Keratinocyte (primary cell): ENCODE results near the gene DOLPP1. TPM values are rescaled to one million over a fixed set of nuclear protein-coding genes. Genes with fewer than 3 reads are reported as not detected.

Experiments used
- DNase-seq: peaks from one replicate; pipeline ENCODE4 v3.0.0-alpha.2; 2011; ENCODE audit warnings: low read depth, missing footprints, low spot score
- FAIRE-seq: peaks from 2 replicates; lab custom pipeline; 2011; peaks lifted over from hg19 to GRCh38; lab: Jason Lieb, UNC
- H2AFZ ChIP-seq: 2 replicates; pipeline ENCODE4 v1.6.0; 2012; ENCODE audit warnings: low read length, control low read depth, inconsistent platforms; ENCODE audit not compliant: control insufficient read depth
- H3K27ac ChIP-seq: 2 replicates; pipeline ENCODE4 v1.5.1; 2011; ENCODE audit warnings: low read length; ENCODE audit not compliant: control insufficient read depth, insufficient read depth
- H3K27me3 ChIP-seq: 3 replicates; pipeline ENCODE4 v1.6.0; 2011; ENCODE audit warnings: low read length; ENCODE audit not compliant: control insufficient read depth, insufficient read depth; ENCODE audit errors: extremely low read depth
- H3K36me3 ChIP-seq, 2 experiments: 2 replicates in 1 of 2; 3 replicates in 1 of 2; pipeline ENCODE4 v1.5.1; 2011; ENCODE audit warnings: low read length in 2 of 2, mild to moderate bottlenecking in 1 of 2; ENCODE audit not compliant: control insufficient read depth in 2 of 2, insufficient read depth in 2 of 2; ENCODE audit errors: extremely low read depth in 1 of 2
- H3K4me1 ChIP-seq: 3 replicates; pipeline ENCODE4 v1.5.1; 2011; ENCODE audit warnings: low read length; ENCODE audit not compliant: control insufficient read depth, insufficient read depth; ENCODE audit errors: extremely low read depth
- H3K4me2 ChIP-seq: 3 replicates; pipeline ENCODE4 v1.6.0; 2011; ENCODE audit warnings: low read depth, low read length; ENCODE audit not compliant: control insufficient read depth, insufficient read depth; ENCODE audit errors: extremely low read depth
- H3K4me3 ChIP-seq, 3 experiments: fragments of 200-600 bp in 1 of 3; sonication (generic) in 1 of 3; 2 replicates in 2 of 3; 3 replicates in 1 of 3; pipeline ENCODE4 v1.5.1; 2011 to 2016; ENCODE audit warnings: low read length in 3 of 3, mild to moderate bottlenecking in 3 of 3, control low read depth in 2 of 3, inconsistent platforms in 1 of 3, low read depth in 1 of 3, mixed read lengths in 1 of 3, mixed run types in 1 of 3, moderate library complexity in 1 of 3; ENCODE audit not compliant: control insufficient read depth in 2 of 3, insufficient read depth in 2 of 3; ENCODE audit errors: extremely low read depth in 1 of 3
- H3K79me2 ChIP-seq: 2 replicates; pipeline ENCODE4 v1.6.0; 2012; ENCODE audit warnings: low read length; ENCODE audit not compliant: control insufficient read depth, insufficient read depth
- H3K9ac ChIP-seq: 3 replicates; pipeline ENCODE4 v1.6.0; 2011; ENCODE audit warnings: low read length; ENCODE audit not compliant: control insufficient read depth, insufficient read depth; ENCODE audit errors: extremely low read depth
- H3K9me1 ChIP-seq: 3 replicates; pipeline ENCODE4 v1.6.0; 2011; ENCODE audit warnings: low read length; ENCODE audit not compliant: control insufficient read depth, insufficient read depth; ENCODE audit errors: extremely low read depth
- H3K9me3 ChIP-seq: 2 replicates; pipeline ENCODE4 v1.5.1; 2012; ENCODE audit warnings: low read depth, low read length; ENCODE audit not compliant: control insufficient read depth
- H4K20me1 ChIP-seq: 3 replicates; pipeline ENCODE4 v1.6.0; 2011; ENCODE audit warnings: low read length; ENCODE audit not compliant: control insufficient read depth, insufficient read depth; ENCODE audit errors: extremely low read depth
- EZH2 ChIP-seq: IDR thresholded peaks from one replicate; pipeline ENCODE4 v1.6.1; 2012; ENCODE audit warnings: inconsistent platforms, mild to moderate bottlenecking, low read length, moderate library complexity
- dilution Hi-C: fragments of 300-500 bp; cut with MboI; formaldehyde crosslinking; loops from one replicate; pipeline ENCODE4 v1.7.0; 2020; ENCODE audit warnings: low sequenced_read_pairs; ENCODE audit not compliant: extremely low pct_ligation_motif_present
- polyA plus RNA-seq, 5 experiments: library from polyadenylated mRNA; depleted of rRNA in 3 of 5; stranded (reverse) in 3 of 5; stranded (forward) in 1 of 5; unstranded in 1 of 5; fragments of >200 nt; gene quantifications; 1 replicate in 1 of 5; 2 replicates in 3 of 5; 3 replicates in 1 of 5; pipeline versions ENCODE4 v1.2.1 to v1.2.3, GENCODE V29; 2011 to 2012; ENCODE audit warnings: missing spikeins in 2 of 5, low read depth in 1 of 5, low replicate concordance in 1 of 5
- TF ChIP-seq, protein P1 (sequence below), 3 experiments: IDR thresholded peaks in 1 of 3; conservative IDR thresholded peaks in 1 of 3; optimal IDR thresholded peaks in 1 of 3; 2 replicates in 2 of 3; 3 replicates in 1 of 3; pipeline versions ENCODE3 to v1.5.1; 2011; ENCODE audit warnings: low read length in 3 of 3, mild to moderate bottlenecking in 3 of 3, moderate library complexity in 2 of 3, control low read depth in 1 of 3, inconsistent platforms in 1 of 3; ENCODE audit not compliant: insufficient read depth in 2 of 3; ENCODE audit errors: extremely low read depth in 1 of 3

The DOLPP1 gene
- polyA plus RNA-seq, 1 donor (not counting 4 experiments of a cell fraction or from before 2014, with no cell fraction given): 14.2 TPM

- Histone ChIP-seq H3K36me3 (peaks cover 18 to 32% of the 10 kb centered on the region in 2 experiments), H3K9me3 (no peaks in the 10 kb centered on the region), H2AFZ (no peak overlapping the region), H3K4me3 (no peak overlapping the region), H3K9ac (no peak overlapping the region), H3K79me2 (peaks cover 2% of the 10 kb centered on the region), H3K27me3 (no peaks in the 10 kb centered on the region), H3K4me1 (peaks cover 11% of the 10 kb centered on the region), H3K4me2 (no peak overlapping the region), H3K9me1 (no peaks in the 10 kb centered on the region), H4K20me1 (no peaks in the 10 kb centered on the region), H3K27ac (no peak overlapping the region)
- no peak for DNase-seq
- TF ChIP-seq EZH2: no peak
- TF ChIP-seq, protein P1, sequence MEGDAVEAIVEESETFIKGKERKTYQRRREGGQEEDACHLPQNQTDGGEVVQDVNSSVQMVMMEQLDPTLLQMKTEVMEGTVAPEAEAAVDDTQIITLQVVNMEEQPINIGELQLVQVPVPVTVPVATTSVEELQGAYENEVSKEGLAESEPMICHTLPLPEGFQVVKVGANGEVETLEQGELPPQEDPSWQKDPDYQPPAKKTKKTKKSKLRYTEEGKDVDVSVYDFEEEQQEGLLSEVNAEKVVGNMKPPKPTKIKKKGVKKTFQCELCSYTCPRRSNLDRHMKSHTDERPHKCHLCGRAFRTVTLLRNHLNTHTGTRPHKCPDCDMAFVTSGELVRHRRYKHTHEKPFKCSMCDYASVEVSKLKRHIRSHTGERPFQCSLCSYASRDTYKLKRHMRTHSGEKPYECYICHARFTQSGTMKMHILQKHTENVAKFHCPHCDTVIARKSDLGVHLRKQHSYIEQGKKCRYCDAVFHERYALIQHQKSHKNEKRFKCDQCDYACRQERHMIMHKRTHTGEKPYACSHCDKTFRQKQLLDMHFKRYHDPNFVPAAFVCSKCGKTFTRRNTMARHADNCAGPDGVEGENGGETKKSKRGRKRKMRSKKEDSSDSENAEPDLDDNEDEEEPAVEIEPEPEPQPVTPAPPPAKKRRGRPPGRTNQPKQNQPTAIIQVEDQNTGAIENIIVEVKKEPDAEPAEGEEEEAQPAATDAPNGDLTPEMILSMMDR (optimal IDR thresholded peaks at IDR 0.05 in 1 of 3, IDR thresholded peaks at IDR 0.05 in 1 of 3, conservative IDR thresholded peaks at IDR 0.05 in 1 of 3; ENCODE audit: extremely low read depth in 1 of 3, insufficient read depth in 2 of 3, low read length in 3 of 3): no peak
- FAIRE-seq: no peak
- dilution Hi-C loops: no loop called here
Measured at GRCh38 chr9:129089246-129089645, 8.3 kb downstream of the DOLPP1 start.

GRCh38 chr9:129093602-129094386, 12.9 kb downstream of the DOLPP1 start:
- FAIRE-seq: no peak
- H3K27me3 ChIP-seq: no peaks in the 10 kb centered on the region
- no peak overlapping the region for H3K9ac ChIP-seq
- H3K4me3 ChIP-seq: no peak overlapping the region
- H3K4me2 ChIP-seq: no peak overlapping the region
- H4K20me1 ChIP-seq: no peaks in the 10 kb centered on the region
- H2AFZ ChIP-seq: no peak overlapping the region
- H3K79me2 ChIP-seq: no peaks in the 10 kb centered on the region
- no peaks in the 10 kb centered on the region for H3K9me3 ChIP-seq
- H3K27ac ChIP-seq: no peak overlapping the region
- H3K4me1 ChIP-seq: peaks cover 7% of the 10 kb centered on the region
- peaks cover 7 to 10% of the 10 kb centered on the region in 2 experiments for H3K36me3 ChIP-seq
- DNase-seq: no peak
- TF ChIP-seq, protein P1 (optimal IDR thresholded peaks at IDR 0.05 in 1 of 3, IDR thresholded peaks at IDR 0.05 in 1 of 3, conservative IDR thresholded peaks at IDR 0.05 in 1 of 3; ENCODE audit: extremely low read depth in 1 of 3, insufficient read depth in 2 of 3, low read length in 3 of 3): no peak
- no peak for TF ChIP-seq EZH2
- no peaks in the 10 kb centered on the region for H3K9me1 ChIP-seq
- dilution Hi-C loops: no loop called here
